T-helper 17 cell (primary cell): Measurements from ENCODE around the gene AP2A2. TPM values are rescaled to one million over a fixed set of nuclear protein-coding genes. Genes with fewer than 3 reads are reported as not detected.
"Not testable (repeated sequence)": the region's sequence is repeated elsewhere in the genome, so short reads cannot be mapped to it uniquely, and the experiment has no call there.

ENCODE experiments used
- ATAC-seq: fragments of 150-1000 bp; cut with Tn5 transposase; 2 replicates; pipeline ENCODE4 v1.10.0; 2021; ENCODE audit warnings: mild to moderate bottlenecking, moderate library complexity
- DNase-seq, 3 donors: peaks; one replicate each; pipeline versions ENCODE4 v3.0.0 to v3.0.0-alpha.2; 2020 to 2021
- H3K9me3 ChIP-seq: one replicate; pipeline ENCODE4 v1.7.0; 2013; ENCODE audit warnings: low read length, mild to moderate bottlenecking; ENCODE audit not compliant: control insufficient read depth, poor library complexity, severe bottlenecking
- H3K27ac Mint-ChIP-seq: one replicate; pipeline ENCODE4 v1.8.0; 2022; ENCODE audit warnings: mild to moderate bottlenecking, moderate library complexity, mixed read lengths
- H3K27me3 Mint-ChIP-seq: one replicate; pipeline ENCODE4 v1.8.0; 2022; ENCODE audit warnings: mixed read lengths
- H3K36me3 Mint-ChIP-seq: one replicate; pipeline ENCODE4 v1.8.0; 2022; ENCODE audit warnings: low read depth, mixed read lengths
- H3K4me1 Mint-ChIP-seq: one replicate; pipeline ENCODE4 v1.8.0; 2022; ENCODE audit warnings: mild to moderate bottlenecking, mixed read lengths
- H3K4me3 Mint-ChIP-seq: one replicate; pipeline ENCODE4 v1.8.0; 2022; ENCODE audit warnings: mild to moderate bottlenecking, moderate library complexity, mixed read lengths
- total RNA-seq, 4 donors: library from RNA in 2 of 4; stranded (reverse) in 2 of 4; gene quantifications; one replicate each; pipeline ENCODE4 v1.2.3 and lab custom pipeline; 2022 to 2026

The AP2A2 gene
- total RNA-seq, 2 donors from 2014 or later = 71.1 to 74.0 TPM

DNA sequence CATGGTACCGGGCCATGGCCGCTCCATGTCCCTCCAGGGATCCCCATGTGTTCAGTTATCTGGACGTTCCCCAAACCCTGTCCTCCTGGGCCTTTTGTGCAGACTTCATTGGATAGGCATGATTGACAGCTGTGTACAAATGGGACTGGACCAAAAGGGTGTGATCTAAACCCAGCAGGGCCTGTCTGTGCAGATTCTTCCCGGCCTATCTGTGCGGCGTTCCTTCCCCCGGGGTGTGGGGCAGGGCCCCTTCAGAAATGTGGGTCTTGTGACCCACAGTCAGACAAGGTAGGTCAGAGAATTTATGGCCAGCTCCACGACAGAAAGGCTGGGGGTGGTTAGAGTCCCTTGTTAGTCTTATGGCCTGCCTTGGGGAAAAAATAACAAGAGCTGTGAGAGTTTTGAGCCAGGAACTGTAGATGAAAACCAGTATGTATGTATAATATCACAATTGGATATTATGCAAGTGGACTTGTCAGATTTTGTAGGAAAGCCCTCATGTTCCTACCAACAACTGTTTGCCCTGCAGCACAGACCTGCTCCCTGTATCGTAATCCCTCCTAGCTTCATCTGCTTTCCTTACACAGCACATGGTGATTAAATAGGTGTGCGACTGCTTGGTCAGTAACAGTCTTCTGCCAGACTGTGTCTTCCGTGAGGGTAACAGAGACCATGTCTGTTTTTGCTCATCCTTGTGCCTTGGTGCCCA is 31.7 kb downstream of the AP2A2 start:
- Mint-ChIP-seq H3K4me3 (no peak overlapping the region), H3K27ac (no peak overlapping the region), H3K27me3 (no peaks in the 10 kb centered on the region), H3K36me3 (peaks cover 8% of the 10 kb centered on the region), H3K4me1 (peaks cover 27% of the 10 kb centered on the region)
- no peak for ATAC-seq
- no peak for DNase-seq
- no peaks in the 10 kb centered on the region for H3K9me3 ChIP-seq

DNA sequence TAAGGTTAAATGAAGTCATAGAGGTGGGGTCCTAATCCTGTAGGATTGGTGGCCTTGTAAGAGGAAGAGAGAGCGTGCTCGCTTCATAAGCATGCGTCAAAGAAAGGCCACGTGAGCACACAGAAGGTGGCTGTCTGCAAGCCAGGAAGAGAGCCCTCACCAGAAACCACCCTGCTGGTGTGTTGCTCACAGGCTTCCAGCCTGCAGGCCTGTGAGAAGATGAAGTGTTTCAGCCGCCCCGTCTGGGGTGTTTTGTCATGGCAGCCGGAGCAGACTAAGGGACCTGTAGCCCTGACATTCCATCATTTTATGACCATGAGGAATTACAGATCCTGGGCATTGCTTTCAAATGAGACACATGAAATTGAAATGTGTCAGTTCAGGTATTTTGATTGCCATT is 32.4 kb downstream of the AP2A2 start:
- H3K9me3 ChIP-seq = no peaks in the 10 kb centered on the region
- no peak for ATAC-seq
- H3K27me3 Mint-ChIP-seq = no peaks in the 10 kb centered on the region
- H3K27ac Mint-ChIP-seq = no peak overlapping the region
- H3K36me3 Mint-ChIP-seq = peaks cover 8% of the 10 kb centered on the region
- DNase-seq = no peak
- peaks cover 23% of the 10 kb centered on the region for H3K4me1 Mint-ChIP-seq
- H3K4me3 Mint-ChIP-seq = no peak overlapping the region

DNA sequence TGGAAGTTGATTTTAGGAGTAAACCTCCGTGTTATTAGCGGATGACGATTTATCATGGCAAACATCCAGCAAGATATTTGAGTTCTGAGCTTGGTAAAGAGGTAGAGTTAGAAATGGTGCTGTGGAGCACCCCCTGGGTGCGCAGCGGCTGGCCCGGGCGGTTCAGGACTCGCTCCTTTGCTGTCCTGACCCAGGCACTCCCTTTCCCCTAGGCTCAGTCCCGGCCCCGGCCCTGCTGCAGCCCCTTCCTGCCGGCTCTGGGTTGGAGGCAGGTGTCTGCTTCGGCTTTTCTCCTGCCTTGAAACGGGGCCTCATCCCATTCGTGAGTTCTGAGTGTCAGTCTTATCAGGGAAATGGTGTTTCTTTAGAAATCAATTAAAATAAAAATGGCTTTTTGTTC is 33.4 kb downstream of the AP2A2 start:
- Mint-ChIP-seq H3K27ac (no peak overlapping the region), H3K4me3 (no peak overlapping the region), H3K36me3 (peaks cover 8% of the 10 kb centered on the region), H3K4me1 (peaks cover 19% of the 10 kb centered on the region), H3K27me3 (no peaks in the 10 kb centered on the region)
- no peaks in the 10 kb centered on the region for H3K9me3 ChIP-seq
- ATAC-seq (no peak), DNase-seq (no peak)

DNA sequence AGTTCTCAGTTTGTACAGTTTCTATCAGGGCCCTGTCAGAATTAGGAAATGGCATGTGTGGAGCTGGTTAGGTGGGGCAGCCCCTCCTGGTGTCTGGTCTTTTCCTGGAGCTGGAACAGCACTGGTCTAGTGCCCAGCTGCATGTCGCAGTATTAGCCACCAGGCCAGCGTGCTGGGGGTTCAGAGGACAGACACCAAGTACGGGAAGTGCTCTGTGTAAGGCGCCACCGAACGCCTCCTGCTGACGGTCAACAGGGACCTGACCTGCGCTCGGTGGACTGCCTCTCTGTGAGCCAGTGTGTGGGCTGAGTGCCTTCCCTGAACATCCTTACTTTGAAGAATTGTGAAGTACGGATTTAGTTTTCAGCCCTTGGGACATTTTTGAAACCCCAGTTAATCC is 33.9 kb downstream of the AP2A2 start:
- no peak for DNase-seq
- Mint-ChIP-seq H3K4me1 (peaks cover 15% of the 10 kb centered on the region), H3K27me3 (no peaks in the 10 kb centered on the region), H3K27ac (no peak overlapping the region), H3K4me3 (no peak overlapping the region), H3K36me3 (peaks cover 4% of the 10 kb centered on the region)
- no peaks in the 10 kb centered on the region for H3K9me3 ChIP-seq
- no peak for ATAC-seq

DNA sequence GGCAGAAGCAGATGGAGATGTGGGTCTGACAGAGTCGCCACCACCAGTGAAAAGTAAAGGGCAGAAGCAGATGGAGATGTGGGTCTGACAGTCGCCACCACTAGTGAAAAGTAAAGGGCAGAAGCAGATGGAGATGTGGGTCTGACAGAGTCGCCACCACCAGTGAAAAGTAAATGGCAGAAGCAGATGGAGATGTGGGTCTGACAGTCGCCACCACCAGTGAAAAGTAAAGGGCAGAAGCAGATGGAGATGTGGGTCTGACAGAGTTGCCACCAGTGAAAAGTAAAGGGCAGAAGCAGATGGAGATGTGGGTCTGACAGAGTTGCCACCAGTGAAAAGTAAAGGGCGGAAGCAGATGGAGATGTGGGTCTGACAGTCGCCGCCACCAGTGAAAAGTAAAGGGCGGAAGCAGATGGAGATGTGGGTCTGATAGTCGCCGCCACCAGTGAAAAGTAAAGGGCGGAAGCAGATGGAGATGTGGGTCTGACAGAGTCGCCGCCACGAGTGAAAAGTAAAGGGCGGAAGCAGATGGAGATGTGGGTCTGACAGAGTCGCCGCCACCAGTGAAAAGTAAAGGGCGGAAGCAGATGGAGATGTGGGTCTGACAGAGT is 35.7 kb downstream of the AP2A2 start:
- ATAC-seq, DNase-seq, H3K36me3 Mint-ChIP-seq, H3K4me3 Mint-ChIP-seq, H3K27ac Mint-ChIP-seq, H3K9me3 ChIP-seq, H3K27me3 Mint-ChIP-seq: not testable (repeated sequence)
- H3K4me1 Mint-ChIP-seq = peaks cover 14% of the 10 kb centered on the region

DNA sequence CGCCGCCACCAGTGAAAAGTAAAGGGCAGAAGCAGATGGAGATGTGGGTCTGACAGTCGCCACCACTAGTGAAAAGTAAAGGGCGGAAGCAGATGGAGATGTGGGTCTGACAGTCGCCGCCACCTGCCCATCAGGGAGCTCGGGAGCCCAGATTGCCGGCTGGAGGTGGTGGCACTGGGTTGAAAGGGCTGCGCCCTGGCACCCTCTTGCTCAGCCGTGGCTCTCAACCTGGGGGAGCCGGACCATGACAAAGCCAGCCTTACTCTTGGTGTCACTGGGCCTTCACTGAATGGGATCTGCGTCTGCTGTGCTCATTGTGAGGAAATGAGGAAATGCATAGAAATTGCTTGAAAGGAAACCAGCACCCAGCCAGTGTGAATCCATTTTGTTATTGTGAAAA is 36.3 kb downstream of the AP2A2 start:
- no peak overlapping the region for H3K4me3 Mint-ChIP-seq
- H3K9me3 ChIP-seq = no peaks in the 10 kb centered on the region
- no peaks in the 10 kb centered on the region for H3K27me3 Mint-ChIP-seq
- ATAC-seq = no peak
- H3K4me1 Mint-ChIP-seq = peaks cover 16% of the 10 kb centered on the region
- peaks cover 8% of the 10 kb centered on the region for H3K36me3 Mint-ChIP-seq
- DNase-seq = no peak
- no peak overlapping the region for H3K27ac Mint-ChIP-seq

DNA sequence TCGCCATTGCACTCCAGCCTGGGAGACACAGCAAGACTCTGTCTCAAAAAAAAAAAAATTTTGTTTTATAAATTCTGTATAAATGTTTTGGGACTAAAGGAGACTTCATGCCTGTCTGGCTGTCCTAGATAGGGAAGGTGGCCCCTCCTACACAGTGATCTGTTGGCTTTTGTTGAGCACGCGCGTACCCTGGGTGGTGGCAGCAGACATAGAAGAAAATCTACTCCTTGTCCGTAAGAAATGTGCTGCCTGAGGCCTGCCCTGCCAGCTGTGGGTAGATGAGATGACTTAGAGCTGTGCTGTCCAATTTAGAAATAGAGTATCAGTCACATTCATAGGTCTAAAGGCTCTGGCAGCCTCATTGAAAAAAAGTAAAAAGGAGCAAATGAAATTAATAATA is 37.0 kb downstream of the AP2A2 start:
- Mint-ChIP-seq H3K27ac (no peak overlapping the region), H3K4me3 (no peak overlapping the region), H3K27me3 (no peaks in the 10 kb centered on the region), H3K4me1 (peaks cover 16% of the 10 kb centered on the region), H3K36me3 (peaks cover 8% of the 10 kb centered on the region)
- no peak for ATAC-seq
- no peak for DNase-seq
- no peaks in the 10 kb centered on the region for H3K9me3 ChIP-seq

DNA sequence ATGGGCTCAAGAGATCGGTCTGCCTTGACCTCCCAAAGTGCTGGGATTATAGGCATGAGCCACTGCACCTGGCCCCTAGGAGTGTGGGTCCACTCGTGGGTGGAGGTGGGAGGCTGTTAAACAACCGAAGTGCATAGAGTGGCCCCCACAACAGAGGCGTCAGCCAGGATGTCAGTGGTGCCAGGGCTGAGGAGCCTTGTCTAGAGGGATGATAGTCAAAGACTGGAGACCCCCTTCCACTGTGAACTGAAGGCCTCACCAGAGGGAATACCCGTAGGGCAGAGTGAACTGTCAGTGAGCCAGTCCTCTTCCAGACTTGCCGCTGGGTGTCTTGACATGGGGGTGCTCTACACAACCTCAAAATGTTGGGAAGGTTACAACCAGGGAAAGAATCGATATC is 38.2 kb downstream of the AP2A2 start:
- Mint-ChIP-seq H3K4me1 (peaks cover 13% of the 10 kb centered on the region), H3K36me3 (peaks cover 8% of the 10 kb centered on the region), H3K27me3 (no peaks in the 10 kb centered on the region), H3K4me3 (no peak overlapping the region), H3K27ac (no peak overlapping the region)
- ATAC-seq (no peak), DNase-seq (no peak)
- no peaks in the 10 kb centered on the region for H3K9me3 ChIP-seq

DNA sequence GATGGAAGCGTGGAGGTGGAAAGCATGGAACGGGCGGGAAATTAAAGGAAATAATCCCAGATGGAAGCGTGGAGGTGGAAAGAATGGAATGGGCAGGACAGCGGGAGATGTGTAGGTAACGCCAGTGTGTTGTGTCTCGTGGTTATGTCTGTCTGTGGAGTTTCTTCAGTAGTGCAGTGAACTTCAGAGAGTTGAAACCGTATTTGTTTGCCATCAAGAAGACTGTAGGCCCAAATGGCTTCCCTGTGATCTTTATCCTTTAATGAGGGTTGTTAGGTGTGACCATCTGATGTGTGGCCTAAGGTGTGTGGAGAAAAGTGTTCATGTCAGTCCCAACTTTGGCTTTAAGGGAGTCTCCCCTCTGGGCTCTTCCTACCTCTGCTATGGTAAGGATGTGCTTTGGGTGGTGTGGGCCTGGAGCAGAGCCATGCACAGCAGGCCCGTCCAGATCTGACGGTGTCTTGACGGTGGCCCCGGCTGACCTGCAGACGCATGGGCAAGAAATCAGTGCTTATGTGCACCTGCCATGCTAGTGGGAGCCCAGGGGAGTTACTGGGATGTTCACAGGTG is 39.6 kb downstream of the AP2A2 start:
- H3K4me1 Mint-ChIP-seq = peaks cover 17% of the 10 kb centered on the region

DNA sequence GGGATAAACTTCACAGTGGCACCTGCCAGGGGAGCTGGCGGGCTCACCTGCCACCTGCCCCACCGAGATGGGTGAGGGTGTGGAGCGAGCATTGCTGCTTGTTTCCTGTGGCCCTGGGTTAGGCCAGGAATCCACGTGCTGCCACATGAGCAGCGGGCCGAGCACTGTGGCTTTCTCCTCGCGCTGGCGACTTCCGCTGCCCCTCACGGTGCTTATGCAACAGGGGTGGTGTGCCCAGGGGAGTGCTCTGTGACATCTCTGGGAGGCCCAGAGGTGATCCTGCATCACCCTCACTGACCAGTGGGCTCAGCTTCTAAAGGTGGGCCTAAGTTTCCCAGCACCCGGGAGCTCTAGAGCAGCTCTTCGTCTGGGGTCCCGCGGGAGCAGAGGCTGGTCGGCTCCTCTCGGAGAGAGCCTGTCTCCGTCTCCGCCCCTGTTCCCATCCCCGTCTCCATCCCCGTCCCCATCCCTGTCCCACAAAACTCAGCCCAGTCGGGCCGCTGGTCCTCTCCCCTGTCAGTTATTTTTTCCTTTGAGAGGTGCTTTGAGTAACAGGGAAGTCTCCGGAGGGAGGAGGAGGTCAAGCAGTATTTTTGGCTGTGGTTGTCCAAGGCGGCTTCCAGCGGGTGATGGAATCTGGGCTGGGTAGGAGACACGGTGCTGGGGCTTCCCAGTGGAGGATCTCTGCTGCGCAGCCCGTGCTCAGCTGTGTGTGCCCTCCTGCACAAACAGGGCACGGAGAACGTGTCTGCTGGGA is 42.5 kb downstream of the AP2A2 start:
- ATAC-seq (no peak), DNase-seq (no peak)
- Mint-ChIP-seq H3K36me3 (peaks cover 8% of the 10 kb centered on the region), H3K4me3 (no peak overlapping the region), H3K27me3 (no peaks in the 10 kb centered on the region), H3K4me1 (peaks cover 30% of the 10 kb centered on the region), H3K27ac (no peak overlapping the region)
- no peaks in the 10 kb centered on the region for H3K9me3 ChIP-seq

More for the DNA sequence above, 39.6 kb downstream of the AP2A2 start:
- Mint-ChIP-seq H3K36me3 (peaks cover 8% of the 10 kb centered on the region), H3K27me3 (no peaks in the 10 kb centered on the region), H3K4me3 (peak overlapping the region; percentile 36), H3K27ac (peak overlapping the region; percentile 21)
- no peaks in the 10 kb centered on the region for H3K9me3 ChIP-seq
- ATAC-seq (no peak), DNase-seq (no peak)

DNA sequence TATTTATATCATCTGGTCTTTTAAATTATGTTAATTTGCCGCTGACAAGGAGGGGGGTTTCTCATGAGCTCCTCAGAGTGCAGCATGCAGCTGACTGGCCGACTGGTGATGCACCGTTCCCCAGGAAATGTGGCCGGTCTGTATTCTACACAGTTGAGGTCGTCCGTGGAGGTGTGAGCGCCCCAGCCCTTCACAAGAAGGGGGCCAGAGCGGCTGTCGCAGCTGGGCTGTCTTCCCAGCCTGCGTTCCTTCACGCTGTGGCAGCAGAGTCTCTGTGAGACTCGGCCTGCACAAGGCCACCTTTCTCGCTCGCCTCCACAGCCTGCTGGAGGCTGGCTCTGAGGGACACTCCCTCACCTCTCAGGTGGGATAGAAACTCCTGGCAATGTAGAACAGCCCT is 43.2 kb downstream of the AP2A2 start:
- DNase-seq (no peak), ATAC-seq (no peak)
- Mint-ChIP-seq H3K36me3 (peaks cover 11% of the 10 kb centered on the region), H3K27me3 (no peaks in the 10 kb centered on the region), H3K4me3 (peak overlapping the region; percentile 36), H3K27ac (no peak overlapping the region), H3K4me1 (peaks cover 30% of the 10 kb centered on the region)
- H3K9me3 ChIP-seq = no peaks in the 10 kb centered on the region

DNA sequence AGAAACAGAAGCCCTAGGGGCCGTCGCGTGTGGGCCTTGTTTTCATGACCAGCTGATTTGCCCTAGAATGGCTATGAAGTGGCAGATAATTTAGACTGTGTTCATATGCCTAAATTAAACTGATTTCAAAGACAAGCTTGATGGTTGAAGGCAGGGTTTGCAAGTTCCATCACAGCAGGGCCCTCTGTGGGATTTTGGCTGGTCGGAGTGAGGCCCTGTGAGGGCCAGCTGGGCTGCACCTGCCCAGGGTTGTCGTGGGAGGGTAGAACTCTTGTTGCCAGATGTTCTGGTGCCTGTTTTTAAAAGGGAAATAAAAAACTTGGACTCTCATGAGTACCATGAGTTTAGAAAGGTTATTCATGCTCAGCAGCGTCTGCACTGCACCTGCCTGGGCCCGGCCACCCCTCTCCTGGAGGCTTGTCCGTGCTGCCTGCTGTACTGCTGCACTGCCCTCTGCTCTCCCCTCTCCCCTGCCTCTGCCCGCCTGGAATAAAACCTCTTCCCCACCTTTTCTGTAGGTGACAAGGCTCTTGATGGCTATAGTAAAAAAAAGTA is 44.1 kb downstream of the AP2A2 start:
- H3K9me3 ChIP-seq = no peaks in the 10 kb centered on the region
- Mint-ChIP-seq H3K4me3 (peak overlapping the region; percentile 82), H3K27me3 (no peaks in the 10 kb centered on the region), H3K36me3 (peaks cover 12% of the 10 kb centered on the region), H3K4me1 (peaks cover 25% of the 10 kb centered on the region), H3K27ac (peak overlapping the region; percentile 84)
- DNase-seq (no peak), ATAC-seq (no peak)

DNA sequence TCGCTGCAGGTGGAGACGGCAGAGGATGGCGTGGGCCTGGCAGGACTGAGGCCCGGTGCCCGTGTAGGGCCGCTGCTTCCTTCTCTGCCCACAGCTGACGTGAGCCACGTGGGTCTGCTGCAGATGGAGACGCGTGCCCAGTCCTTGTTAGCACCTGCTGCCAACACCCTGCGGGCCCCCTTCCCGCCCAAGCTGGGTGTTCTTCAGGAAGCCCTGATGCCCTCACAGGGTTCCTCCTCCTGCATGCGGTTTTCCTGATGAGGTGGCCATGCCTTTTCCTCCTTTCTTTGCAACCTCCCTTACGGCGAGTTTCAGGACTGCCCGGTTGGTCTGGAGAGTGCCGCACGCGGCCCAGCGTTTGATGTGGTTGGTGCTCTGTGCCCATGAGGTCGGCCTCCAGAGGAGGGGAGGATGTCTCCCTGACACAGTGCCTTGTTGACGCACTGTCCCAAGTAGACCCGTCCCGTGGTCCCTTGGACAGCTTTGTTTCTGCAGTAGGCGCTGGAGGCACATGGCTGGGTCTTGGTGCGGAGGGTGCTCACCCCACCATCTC is 44.7 kb downstream of the AP2A2 start:
- H3K27me3 Mint-ChIP-seq = no peaks in the 10 kb centered on the region
- peak overlapping the region; percentile 84 for H3K27ac Mint-ChIP-seq
- peaks cover 24% of the 10 kb centered on the region for H3K4me1 Mint-ChIP-seq
- H3K9me3 ChIP-seq = no peaks in the 10 kb centered on the region
- no peak for DNase-seq
- peaks cover 9% of the 10 kb centered on the region for H3K36me3 Mint-ChIP-seq
- peak; percentile 70 for ATAC-seq
- peak overlapping the region; percentile 82 for H3K4me3 Mint-ChIP-seq
